ENCODE results near the gene HEPN1.

Gene HEPN1

DNA sequence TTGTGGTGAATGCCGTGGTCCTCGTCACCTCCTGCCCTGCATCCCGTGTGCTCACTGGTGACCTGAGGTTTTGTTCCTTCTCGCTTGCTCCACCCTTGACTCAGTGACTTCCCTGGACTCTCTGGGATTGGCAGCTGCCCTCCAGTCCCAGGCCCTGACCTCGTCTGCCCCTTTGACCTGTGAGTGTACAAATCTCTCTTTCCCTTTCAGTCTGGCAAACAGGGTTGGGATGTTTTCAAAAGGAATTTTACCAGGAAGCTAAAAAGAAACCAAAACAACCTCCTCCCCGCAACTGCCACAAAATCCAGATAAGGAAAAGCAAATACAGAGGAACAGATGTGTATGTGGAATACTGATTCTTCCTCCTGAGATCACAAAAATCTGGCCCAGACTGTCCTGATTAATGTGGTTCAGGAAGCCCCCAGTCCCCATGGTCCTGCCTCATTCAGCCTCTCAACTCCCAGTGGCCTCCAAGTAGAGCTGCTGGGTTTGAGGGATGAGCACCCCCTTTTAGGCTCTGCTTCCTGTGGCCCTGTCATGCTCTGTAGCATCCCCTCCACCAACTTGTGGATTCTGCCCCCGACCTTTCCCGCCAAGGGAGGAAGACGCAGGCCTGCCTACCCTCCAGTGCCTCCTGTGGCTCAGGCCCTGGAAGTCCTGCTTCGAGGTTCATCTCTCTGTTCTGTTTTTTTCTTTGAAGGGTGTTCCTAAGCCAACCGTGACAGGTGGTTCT, 36.5 kb upstream of the HEPN1 start:
- DNase-seq: peak in 4 of 42 donors; percentile 4 to 25 (median 12)
- intact Hi-C loops (cut with DNase I): no loop called here

DNA sequence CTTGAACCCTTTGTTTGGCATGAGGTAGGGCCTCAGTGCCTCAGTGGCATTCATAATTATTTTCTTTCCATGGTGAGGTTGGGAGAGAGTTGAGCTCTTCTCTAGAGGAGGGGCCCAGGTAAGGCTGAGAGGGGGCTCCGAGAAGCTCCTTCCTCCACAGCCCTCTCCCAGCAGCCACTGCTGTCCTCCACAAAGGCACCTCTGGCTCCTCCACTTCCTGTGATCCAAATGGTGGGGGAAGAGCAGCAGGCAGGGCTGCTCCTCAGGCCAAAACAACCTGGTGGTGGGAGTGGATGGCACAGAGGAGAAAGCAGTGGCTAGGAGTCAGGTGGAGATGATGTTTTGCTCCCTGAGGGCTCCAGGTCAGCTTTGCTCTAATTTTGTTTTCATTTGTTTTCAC, 34.7 kb upstream of the HEPN1 start:
- DNase-seq: peak in 1 of 42 donors; percentile 3
- intact Hi-C loops (cut with DNase I): no loop called here

DNA sequence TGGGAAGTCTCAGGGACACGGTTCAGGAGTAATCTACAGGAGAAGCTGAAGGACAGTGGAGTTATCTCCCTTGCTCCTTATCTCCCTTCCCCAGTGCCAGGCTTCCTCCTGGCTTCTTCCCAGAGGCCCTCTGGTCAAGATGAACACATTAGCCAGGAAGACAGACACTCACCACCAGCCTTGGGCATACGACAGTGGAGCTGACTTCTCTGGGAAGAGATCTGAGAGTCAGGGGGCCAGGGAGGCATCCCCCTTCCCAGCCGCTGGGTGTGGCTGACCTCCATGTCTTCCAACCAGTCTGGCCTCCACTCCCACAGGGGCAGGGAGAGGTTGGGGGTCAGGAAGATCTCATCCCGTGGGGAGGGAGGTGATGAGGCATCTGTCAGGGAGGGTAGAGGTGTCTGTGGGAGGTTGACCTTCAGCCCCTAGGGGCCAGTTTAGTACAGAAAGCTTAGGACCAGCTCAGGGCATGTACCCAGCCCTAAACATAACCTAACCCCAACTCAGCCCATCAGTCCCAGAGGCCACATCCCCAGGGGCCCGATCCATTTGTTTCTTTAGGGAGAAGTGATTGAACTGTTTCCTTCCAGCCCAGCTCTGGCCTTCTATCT, 34.1 kb upstream of the HEPN1 start:
- intact Hi-C loops (cut with DNase I): no loop called here
- peak in 3 of 42 donors; percentile 6 to 7 (median 6) for DNase-seq

DNA sequence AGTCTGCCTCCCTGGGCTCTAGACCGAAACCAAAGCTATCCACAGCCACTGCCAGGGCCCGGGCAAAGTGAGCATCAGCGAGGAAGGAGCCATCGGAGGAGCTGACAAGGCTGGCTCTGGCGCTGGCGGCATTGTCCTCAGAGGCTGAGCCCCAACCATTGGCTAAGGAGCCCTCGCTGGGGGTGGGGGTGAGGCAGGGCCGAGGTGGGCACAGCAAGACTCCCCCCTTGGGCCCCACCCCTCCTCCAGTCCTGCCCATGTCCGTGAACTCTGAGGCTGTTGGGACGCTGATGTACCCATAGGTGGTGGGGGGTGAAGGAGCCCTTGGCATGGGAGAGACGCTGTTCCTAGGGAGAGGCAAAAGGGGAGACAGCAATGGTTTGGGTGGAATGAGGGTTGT, 32.6 kb upstream of the HEPN1 start:
- peak in 3 of 42 donors; percentile 2 to 25 (median 3) for DNase-seq
- intact Hi-C loops (cut with DNase I): no loop called here

DNA sequence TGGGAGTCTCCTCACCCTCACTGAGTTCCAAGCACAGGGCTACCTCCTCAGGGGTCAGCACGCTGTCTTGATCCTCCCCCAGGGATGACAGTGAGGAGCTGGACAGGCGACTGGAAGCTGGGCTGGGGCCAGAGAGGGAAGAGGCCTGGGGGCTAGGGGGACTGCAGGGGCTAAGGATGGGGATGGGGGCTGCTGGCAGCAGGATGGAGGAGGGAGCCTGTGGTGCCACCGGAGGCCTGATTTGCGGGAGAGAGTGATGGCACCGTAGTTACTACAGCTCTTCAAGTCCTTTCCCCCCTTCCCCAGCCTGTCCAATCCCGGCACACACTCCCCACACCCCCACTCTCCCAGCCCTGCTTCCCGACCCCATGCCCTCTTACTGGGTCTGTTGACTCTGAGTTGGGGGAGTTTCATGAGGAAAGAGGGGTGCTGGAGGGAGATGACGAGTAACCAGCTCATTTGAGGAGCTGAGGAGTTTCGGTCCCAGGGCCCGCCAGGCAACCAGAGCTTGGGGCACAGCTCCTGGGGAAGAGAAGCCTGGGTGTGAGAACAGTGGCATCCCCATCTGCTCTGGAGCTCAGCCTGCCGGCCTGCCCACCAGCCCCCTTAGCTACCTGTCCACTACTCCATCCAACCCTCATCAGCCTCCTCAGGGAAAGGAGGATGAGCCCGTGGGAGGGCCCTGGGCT, 31.9 kb upstream of the HEPN1 start:
- intact Hi-C loops (cut with DNase I): no loop called here
- DNase-seq: peak in 3 of 42 donors; percentile 2 to 19 (median 3)

DNA sequence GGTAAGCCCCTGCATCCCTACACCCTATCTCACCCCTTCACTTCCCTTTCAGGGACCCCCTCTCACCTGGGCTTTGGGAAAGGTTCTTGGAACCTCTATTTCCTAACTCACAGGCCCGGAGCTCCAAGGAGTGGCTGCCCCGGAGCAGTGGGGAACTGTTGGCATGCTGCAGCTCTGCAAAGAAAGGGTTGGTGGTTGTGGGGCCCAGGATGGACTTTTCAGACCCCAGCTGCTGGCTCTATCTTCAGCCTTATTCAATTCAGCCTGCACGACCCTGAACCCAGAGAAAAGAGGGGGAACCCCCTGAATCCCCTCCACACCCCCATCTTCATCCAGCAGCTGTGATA, 31.4 kb upstream of the HEPN1 start:
- intact Hi-C loops (cut with DNase I): no loop called here
- DNase-seq: peak in 1 of 42 donors; percentile 5

DNA sequence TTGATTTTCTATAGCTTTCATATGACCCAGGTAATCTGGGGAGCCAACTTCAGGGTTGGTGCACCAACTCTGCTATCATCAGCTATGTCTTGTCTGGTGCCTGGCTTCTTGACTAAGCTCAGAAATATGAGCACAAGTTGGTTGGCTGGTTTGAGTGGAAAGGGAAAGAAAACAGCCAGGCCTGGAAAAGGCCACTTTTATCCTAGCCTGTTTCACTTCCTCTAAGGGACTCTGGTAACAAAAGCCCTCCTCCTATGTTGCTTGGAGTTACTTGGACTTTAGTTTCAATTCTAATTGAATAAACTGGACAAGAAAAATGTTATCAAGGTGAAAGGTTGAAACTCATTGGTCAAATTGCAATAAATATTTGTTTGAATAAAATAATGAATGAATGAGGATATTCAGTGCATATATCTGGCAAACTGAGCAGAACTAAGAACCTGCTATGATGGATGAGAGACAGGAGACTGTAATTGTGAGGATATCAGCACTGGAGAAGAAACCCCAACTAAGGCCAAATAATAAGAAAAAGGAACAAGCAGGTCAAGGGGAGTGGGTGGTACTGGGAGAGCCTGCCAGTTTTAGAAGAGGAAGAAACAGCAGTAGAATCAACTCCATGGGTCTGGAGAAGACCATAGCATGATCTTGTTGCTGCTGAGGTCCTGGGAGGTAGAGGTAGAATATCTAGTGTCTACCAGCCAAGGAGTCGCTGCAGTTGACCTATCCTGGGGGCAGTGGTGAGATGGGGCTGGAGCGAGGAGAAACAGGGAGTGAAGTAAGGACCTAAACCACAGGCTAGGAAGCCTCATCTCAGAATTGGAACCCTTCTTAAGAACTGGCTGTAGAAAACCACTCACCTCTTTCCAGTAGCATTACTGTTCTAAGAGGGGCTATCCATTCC, 29.6 kb upstream of the HEPN1 start:
- intact Hi-C loops (cut with DNase I): no loop called here

DNA sequence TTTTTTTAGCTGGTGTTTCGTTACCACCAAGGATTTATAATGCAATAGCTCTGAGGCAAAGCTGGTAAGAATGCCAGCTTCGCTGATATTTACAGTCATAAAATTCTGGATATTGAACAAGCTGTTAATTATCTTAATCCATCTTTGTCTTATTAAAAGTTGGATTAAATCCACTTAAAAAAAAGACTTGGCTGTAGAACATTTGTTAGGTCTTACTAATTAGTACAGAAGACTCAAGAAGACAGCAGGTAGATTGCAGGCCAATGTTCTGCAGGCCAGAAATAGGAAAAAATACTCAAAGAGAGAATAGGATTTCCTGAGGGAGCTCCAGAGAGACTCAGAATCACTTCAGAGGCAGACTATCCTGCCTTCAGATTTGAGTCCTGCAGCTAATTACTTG, 28.9 kb upstream of the HEPN1 start:
- no peak for DNase-seq
- intact Hi-C loops (cut with DNase I): no loop called here

More for the DNA sequence above, 29.6 kb upstream of the HEPN1 start:
- peak in 4 of 42 donors; percentile 3 to 37 (median 11) for DNase-seq

DNA sequence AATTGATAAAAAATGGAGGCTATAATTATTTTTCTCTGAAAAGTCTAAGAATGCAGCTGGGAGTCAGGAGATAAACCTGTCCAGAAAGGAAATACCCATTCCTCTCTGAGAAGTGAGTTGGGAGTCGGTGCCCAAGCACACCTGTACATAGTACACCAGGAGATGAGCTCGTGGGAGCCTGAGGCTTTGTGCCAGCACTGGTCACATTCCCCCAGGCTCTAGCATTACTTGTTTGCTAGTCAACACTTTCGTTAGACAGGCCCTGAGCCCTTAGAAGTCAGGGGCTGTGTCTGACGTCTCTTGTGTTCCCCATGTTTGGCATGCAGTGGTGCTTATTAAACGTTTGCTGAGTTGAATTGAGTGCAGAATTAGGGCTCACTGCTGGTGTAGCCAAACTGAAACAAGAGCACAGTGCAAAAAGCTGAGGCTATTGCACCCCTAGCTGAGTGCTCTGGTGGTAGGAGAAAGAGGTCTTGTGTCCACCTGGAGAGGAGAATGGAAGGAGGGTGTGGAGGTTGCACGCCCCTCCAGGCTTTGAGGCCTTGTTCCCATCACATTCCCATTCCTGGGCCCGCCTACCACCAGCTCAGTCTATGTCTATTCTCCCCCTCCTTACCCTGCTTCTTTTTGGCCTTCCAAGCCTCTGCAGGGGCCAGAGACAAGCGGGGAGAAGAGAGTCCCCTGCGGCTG, 28.2 kb upstream of the HEPN1 start:
- intact Hi-C loops (cut with DNase I): no loop called here
- peak in 5 of 42 donors; percentile 5 to 39 (median 17) for DNase-seq

DNA sequence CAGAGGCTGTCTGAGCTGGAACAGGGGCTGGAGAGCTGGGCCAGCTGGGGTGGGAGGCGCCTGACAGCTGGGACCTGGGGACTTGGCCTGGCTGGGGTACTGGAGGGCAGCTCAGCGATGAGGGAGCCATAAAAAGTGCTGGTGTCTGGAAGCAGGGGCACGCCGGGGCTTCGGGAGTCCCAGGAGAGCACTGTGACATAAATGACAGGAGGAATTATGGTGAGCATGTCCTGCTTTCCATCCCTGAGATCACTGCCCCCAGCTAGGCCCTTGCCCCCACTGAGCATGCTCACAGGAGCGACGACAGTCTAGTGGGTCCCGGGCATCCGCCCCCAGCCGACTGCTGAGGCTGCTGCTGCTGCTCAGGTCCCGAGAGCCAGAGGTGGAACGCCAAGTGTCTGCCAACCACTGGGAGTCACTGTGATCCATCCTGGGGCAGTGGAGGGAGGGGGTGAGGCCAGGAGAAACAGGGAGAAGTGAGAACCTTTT, 27.6 kb upstream of the HEPN1 start:
- DNase-seq: peak in 5 of 42 donors; percentile 5 to 42 (median 16)
- intact Hi-C loops (cut with DNase I): no loop called here

DNA sequence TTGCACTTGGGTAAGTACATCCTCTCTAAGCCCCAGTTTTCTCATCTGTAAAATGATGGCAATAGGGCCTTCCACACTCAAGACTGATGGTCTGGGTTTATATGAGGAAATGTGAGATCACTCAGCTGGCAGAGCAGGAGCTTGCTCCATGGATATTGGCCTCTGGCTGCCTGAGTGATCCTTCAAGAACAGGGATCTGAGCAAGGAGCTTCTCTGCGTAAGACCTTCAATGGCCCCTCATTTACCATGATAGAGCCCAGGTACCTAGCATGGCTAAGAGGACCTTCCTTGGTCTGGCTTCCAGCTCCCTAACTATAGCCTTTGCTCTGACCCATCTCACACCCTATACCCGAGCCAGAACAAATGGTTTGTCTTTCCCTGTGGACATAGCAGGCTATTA, 26.9 kb upstream of the HEPN1 start:
- peak in 3 of 42 donors; percentile 2 to 30 (median 3) for DNase-seq
- intact Hi-C loops (cut with DNase I): no loop called here

DNA sequence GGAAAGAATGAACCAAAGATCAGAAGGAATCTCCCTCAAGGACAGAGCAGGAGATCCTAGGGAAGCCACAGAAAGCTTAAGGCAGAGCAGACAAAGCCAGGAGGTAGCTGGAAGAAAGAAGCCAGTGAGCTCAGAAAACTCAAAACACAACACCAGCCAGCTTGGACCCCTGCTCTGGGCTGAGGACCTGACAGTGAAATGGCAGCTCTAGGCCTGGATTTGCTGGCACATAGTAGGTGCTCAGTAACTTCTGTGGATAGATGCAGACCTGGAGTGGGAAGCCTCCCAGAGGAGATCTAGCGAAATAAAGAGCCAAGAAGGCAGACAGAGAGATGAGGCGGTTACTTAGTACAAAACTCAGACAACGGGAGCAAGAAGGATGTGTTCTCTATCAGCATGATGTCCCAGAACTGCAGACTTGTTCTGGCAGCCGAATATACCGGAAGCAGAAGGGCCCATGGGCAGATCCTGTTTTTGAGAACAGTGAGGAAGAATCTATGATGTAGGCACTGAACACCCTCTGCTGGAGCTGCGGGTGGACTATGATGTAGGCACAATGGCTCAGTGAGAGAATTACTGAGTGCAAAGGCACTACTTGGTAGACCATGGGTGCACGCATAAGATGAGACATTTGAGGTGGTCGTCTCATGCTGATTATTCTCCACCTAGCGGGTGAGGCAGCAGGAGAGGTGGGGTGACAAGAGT, 26.1 kb upstream of the HEPN1 start:
- intact Hi-C loops (cut with DNase I): no loop called here
- DNase-seq: peak in 9 of 42 donors; percentile 17 to 53 (median 35)

DNA sequence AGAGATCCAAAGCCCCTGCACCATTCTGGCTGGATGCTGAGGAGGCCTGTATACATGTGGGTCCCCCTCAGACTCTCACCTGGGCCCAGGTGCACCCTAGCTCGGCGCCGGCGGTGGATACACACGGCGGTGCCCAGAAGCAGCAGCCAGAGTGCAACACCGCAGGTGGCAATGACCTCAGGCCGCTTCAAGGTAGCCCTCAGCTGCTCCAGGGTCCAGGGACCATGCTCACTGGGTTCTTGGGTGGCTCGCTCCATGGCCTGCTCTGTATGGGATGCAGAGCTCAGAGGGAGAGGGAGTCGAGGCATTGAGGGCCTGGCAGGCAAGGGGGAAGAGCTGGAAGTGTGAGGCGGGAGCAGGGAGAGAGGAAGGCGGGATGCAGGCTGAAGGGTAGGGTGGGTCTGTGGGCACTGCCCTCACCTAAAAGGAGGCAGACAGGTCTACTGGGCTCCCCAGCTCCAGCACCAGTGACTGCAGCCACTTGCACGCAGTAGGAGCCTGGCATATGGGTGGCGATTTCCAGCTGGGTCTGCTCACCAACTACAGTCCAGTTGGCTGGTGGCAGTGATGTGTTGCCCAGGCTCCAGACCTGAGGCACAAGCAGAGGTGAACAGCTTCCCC, 25.2 kb upstream of the HEPN1 start:
- intact Hi-C loops (cut with DNase I): no loop called here
- peak in 5 of 42 donors; percentile 4 to 36 (median 14) for DNase-seq

DNA sequence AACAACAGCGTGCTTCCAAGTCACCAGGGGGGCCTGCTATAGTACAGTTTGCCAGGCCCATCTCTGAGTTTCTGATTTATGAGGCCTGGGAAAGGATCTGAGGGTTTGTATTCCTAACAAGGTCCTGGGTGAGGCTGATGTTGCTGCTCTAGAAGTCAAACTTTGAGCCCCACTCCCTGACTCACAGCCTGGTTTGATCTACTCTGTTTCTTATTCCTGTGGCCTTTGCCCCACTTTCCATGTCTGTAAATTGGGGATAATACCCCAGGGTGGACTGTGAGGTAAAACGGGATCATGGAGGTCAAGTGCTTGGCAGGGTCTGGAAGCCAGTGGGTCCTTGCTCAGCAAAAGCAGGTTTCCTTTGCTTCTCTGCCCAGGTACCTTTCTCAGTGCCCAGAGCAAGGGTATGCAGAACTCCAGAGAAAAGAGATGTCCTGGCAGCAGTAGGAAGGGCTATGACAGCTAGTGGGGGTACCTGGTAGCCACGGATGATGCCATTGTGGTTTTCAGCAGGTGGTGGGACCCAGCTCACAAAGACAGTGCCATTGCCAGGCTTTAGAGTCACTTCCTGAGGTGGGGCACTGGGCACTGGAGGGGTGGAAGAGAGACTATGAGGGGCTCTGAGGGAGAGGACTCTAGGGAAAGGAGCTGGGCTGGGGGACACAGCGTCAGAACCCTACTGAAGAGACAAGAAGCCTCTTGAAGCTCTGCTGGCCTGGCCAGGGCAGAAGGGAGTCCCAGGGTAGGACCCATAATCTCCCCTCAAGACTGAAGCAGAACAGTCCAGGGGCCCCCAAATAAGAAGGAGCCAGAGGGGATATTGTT, 24.2 kb upstream of the HEPN1 start:
- peak in 4 of 42 donors; percentile 3 to 34 (median 6) for DNase-seq
- intact Hi-C loops (cut with DNase I): no loop called here

DNA sequence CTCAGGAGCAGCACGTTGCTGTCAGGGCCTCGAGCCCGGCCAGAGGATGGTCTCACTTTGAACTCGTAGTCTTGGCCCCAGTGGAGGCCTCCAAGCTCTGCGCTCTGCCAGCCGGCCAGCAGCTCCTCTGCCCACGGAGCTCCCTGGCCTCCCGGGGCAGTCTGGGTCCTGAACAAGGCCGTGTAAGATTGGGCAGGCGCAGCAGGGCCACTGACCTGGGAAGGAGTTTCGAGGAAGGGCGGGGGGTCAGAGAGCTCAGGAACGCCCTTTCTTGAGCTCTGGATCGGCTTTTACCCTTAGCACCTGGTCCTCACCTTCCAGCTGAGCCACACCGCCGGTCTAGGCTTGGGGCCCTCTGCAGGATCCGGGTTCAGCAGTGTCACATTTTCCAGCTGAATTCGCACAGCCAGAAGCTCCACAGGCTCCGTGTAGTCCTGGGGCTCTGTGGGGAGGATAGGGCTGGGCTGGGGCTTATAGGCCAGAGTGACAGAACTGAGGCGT, 23.5 kb upstream of the HEPN1 start:
- DNase-seq: peak in 3 of 42 donors; percentile 6 to 28 (median 8)
- intact Hi-C loops (cut with DNase I): no loop called here

DNA sequence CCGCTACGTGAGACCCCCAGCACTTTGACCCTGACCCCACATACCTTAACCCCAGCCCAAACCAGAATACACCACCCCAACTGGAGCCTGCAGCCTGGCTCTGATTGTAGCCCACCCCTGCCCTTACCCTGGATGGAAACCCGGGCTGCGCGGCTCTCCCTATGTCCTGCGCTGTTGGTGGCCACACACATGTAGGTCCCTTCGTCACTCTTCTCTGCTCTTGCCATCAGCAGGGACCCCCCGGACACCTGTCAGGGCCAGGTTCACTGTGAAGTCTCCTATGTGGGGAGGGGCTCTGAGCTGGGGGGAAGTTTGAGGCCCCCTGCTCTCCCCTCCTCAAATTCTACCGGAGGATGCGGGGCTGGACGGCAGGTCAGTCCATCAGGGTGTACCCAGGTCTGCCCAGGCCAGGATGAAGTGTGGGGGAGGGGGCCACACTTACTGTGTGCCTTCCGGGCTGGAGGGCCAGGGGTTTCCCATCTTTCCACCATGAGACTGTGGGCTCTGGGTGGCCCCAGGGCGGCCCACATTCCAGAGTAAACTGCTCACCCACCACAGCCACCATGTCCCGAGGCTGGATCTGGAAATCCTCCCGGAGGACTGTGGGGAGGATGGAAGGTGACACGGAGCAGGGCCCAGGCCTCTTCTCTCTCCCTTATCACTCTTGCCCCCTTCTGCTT, 22.8 kb upstream of the HEPN1 start:
- intact Hi-C loops (cut with DNase I): no loop called here
- DNase-seq: peak in 3 of 42 donors; percentile 0 to 27 (median 6)
